Psoas muscle (tissue), 8 donors: ENCODE data around the gene SMG1. TPM values are rescaled to one million over a fixed set of nuclear protein-coding genes. Genes with fewer than 3 reads are reported as not detected.

ENCODE experiments used
- ATAC-seq, 4 donors: fragments of 200-7000 bp; cut with Tn5 transposase; one replicate each; pipeline ENCODE4 v1.9.1; 2020; ENCODE audit warnings: moderate library complexity in 3 of 4, mild to moderate bottlenecking in 2 of 4
- DNase-seq, 2 donors: peaks; one replicate each; pipeline ENCODE4 v3.0.0-alpha.2; 2020
- H3K27ac ChIP-seq: fragments of 200-600 bp; one replicate; pipeline ENCODE4 v1.8.0; 2022
- H3K27me3 ChIP-seq, 3 donors: fragments of 200-600 bp in 1 of 3; one replicate each; pipeline versions ENCODE4 v1.6.1 to v1.8.0; 2013 to 2022; ENCODE audit warnings: low read length in 2 of 3, mild to moderate bottlenecking in 2 of 3, moderate library complexity in 1 of 3; ENCODE audit not compliant: insufficient read depth in 3 of 3
- H3K36me3 ChIP-seq, 2 donors: fragments of 200-600 bp in 1 of 2; one replicate each; pipeline versions ENCODE4 v1.6.1 to v1.8.0; 2013 to 2022; ENCODE audit warnings: low read depth in 1 of 2, mild to moderate bottlenecking in 1 of 2, moderate library complexity in 1 of 2; ENCODE audit not compliant: insufficient read depth in 1 of 2
- H3K4me1 ChIP-seq: fragments of 200-600 bp; one replicate; pipeline ENCODE4 v1.8.0; 2022
- H3K4me3 ChIP-seq: fragments of 200-600 bp; one replicate; pipeline ENCODE4 v1.8.0; 2022; ENCODE audit warnings: mild to moderate bottlenecking
- H3K9me3 ChIP-seq: fragments of 200-600 bp; one replicate; pipeline ENCODE4 v1.8.0; 2022
- CTCF ChIP-seq: fragments of 200-600 bp; IDR thresholded peaks from one replicate; pipeline ENCODE4 v1.8.0; 2022; ENCODE audit warnings: antibody characterized with exemption
- WGBS, 3 donors: extraction: QIAGEN DNeasy Blood & Tissue Kit; methylation state at CpG; one replicate each; pipeline versions ENCODE4 v1.1.6 to v1.1.7; 2013; 5-methylcytosine and 5-hydroxymethylcytosine counted together
- intact Hi-C, 2 donors: fragments of 100-400 bp; cut with DNase I; formaldehyde crosslinking; loops; one replicate each; pipeline versions ENCODE4 v1.11.0 to v1.14.2; 2022
- polyA plus RNA-seq, 3 donors: library from polyadenylated mRNA; stranded (reverse); fragments of 200-250 nt; gene quantifications; one replicate each; pipeline ENCODE4 v1.2.3, GENCODE V29; 2013
- total RNA-seq, 4 donors: library from RNA; stranded (reverse); fragmentation: NEBNext Ultra II Directional in 2 of 4; extraction: Animal tissue kit (Norgen Biotek cat#: 25700) in 2 of 4; gene quantifications; one replicate each; pipeline versions ENCODE4 v1.2.1 to v1.2.4, GENCODE V29; 2021 to 2023
- donor health status: healthy with polysubstance abuse.
- donor health status: DM: no; HTN: no; CAD: no; lungs with moderate emphysema.
- donor health status: Bipolar disorder and iron deficiency.
- donor health status: healthy.
- donor health status: DM: yes; HTN: yes; CAD: no.
- donor health status: DM: no; HTN: no; CAD: no.
- donor health status: DM: no; HTN: no; CAD: no.
- donor health status: DM: yes; HTN: yes; CAD: no.

Gene SMG1
- total and polyA plus RNA-seq, 7 donors, result 12.1 to 160 (median 66.1) TPM

GRCh38 chr16:18836702-18837101, 89.5 kb downstream of the SMG1 start:
- Histone ChIP-seq H3K27me3 (no peaks in the 10 kb centered on the region), H3K4me1 (peaks cover 4% of the 10 kb centered on the region), H3K9me3 (no peaks in the 10 kb centered on the region), H3K36me3 (peaks cover 26 to 100% of the 10 kb centered on the region in 2 donors), H3K4me3 (no peak overlapping the region), H3K27ac (no peak overlapping the region)
- DNase-seq (no peak), ATAC-seq (no peak)
- intact Hi-C loops, result no loop called here
- TF ChIP-seq CTCF, result no peak

- no peak overlapping the region for H3K27ac ChIP-seq
- WGBS, 3 donors, result 74 to 76% (median 75%) methylated on average over 4 of the region's 4 CpGs
- H3K36me3 ChIP-seq, result peaks cover 26 to 100% of the 10 kb centered on the region in 2 donors
These were observed 91.3 kb downstream of the SMG1 start for GRCh38 chr16:18834864-18835263.

DNA sequence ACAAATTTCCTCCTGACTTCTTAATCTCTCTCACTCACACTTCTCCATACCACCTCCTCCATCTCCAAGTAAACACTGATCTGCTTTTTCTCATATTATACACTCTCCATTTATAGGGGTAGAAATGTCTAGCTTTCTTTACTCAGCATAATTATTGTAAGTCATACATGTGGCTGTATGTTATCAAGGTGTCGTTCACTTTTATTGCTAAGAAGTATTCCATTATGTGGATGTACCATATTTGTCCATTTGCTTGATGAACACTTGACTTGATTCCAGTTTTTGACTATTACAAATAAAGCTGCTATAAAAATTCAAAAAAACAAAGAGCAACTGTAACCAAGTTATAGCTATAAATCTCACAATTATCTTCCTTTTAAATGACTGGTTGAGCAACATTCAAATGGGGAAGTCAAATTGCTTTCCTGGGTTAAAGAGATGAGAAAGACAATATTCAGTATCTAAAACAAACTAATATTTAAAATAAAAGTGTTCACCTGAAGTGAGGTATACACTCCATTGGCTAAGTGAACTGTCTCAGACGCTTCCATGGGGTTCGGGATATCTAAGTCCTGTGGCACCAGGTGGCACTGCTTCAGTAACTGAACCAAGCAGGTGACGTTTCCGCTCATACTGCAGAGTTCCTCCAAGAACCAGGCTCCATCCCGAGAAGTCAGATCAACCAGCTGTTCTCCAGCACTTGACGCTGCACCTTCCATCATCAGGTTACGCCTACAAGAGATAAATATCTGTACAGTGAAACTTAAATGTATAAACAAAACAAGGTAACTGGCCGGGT, 92.3 kb downstream of the SMG1 start:
- DNase-seq (no peak), ATAC-seq (no peak)
- intact Hi-C loops, result loop anchor here in 1 of 2 donors (1.0 kb wide), 1 partner anchor 18 kb away; no protein-coding TSS in a partner anchor
- 80 to 86% (median 82%) methylated on average over 9 of the region's 9 CpGs for WGBS, 3 donors
- Histone ChIP-seq H3K27me3 (no peaks in the 10 kb centered on the region), H3K36me3 (peaks cover 24 to 100% of the 10 kb centered on the region in 2 donors), H3K4me1 (no peaks in the 10 kb centered on the region), H3K4me3 (no peak overlapping the region), H3K9me3 (no peaks in the 10 kb centered on the region), H3K27ac (no peak overlapping the region)
- no peak for TF ChIP-seq CTCF

More at GRCh38 chr16:18834864-18835263, 91.3 kb downstream of the SMG1 start:
- no peaks in the 10 kb centered on the region for H3K27me3 ChIP-seq
- no peak for DNase-seq
- intact Hi-C loops, result no loop called here
- no peak for TF ChIP-seq CTCF
- no peak for ATAC-seq
- no peaks in the 10 kb centered on the region for H3K9me3 ChIP-seq
- no peak overlapping the region for H3K4me3 ChIP-seq
- peaks cover 4% of the 10 kb centered on the region for H3K4me1 ChIP-seq

DNA sequence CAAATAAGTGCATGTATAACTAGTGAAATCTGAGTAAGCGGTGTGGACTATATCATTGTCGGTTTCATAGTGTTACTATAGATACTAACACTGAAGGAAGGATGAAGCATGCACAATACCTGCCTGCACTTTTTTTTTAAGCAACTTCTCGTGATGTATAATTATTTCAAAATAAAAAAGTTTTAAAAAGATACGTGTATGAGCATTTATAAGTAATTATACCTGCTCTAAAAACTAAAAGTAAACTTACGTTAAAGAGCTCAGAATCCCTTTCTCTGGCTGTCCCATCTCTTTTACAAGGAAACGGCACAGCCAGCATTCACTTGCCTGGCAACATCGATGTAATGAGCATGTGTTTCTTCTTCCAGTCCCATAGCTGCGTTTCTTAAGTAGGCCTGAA, 93.6 kb downstream of the SMG1 start:
- no peak overlapping the region for H3K4me3 ChIP-seq
- peaks cover 29 to 100% of the 10 kb centered on the region in 2 donors for H3K36me3 ChIP-seq
- TF ChIP-seq CTCF, result no peak
- DNase-seq, result no peak
- WGBS, 3 donors, result 89 to 95% (median 94%) methylated on average over 8 of the region's 8 CpGs
- intact Hi-C loops, result loop anchor here in 1 of 2 donors (1.0 kb wide), 1 partner anchor 16 kb away; no protein-coding TSS in a partner anchor
- H3K27me3 ChIP-seq, result no peaks in the 10 kb centered on the region
- no peak overlapping the region for H3K27ac ChIP-seq
- no peaks in the 10 kb centered on the region for H3K9me3 ChIP-seq
- no peak for ATAC-seq
- no peaks in the 10 kb centered on the region for H3K4me1 ChIP-seq
